Lower lobe of right lung (tissue), 2 donors: ENCODE results near the gene BCDIN3D. TPM values are rescaled to one million over a fixed set of nuclear protein-coding genes. Genes with fewer than 3 reads are reported as not detected.
"Not testable (repeated sequence)": the region's sequence is repeated elsewhere in the genome, so short reads cannot be mapped to it uniquely, and the experiment has no call there.

Experiments
- ATAC-seq, 2 donors: fragments of 200-7000 bp; cut with Tn5 transposase; one replicate each; pipeline ENCODE4 v1.9.1; 2020 to 2022; ENCODE audit warnings: mild to moderate bottlenecking in 2 of 2, moderate library complexity in 2 of 2
- DNase-seq: peaks from one replicate; pipeline ENCODE4 v3.0.0-alpha.2; 2020
- H3K27ac ChIP-seq: fragments of 200-600 bp; one replicate; pipeline ENCODE4 v1.8.0; 2022
- H3K27me3 ChIP-seq: fragments of 200-600 bp; one replicate; pipeline ENCODE4 v1.8.0; 2022; ENCODE audit warnings: low read depth
- H3K36me3 ChIP-seq: fragments of 200-600 bp; one replicate; pipeline ENCODE4 v1.8.0; 2022; ENCODE audit warnings: mild to moderate bottlenecking
- H3K4me1 ChIP-seq: fragments of 200-600 bp; one replicate; pipeline ENCODE4 v1.8.0; 2022
- H3K4me3 ChIP-seq: fragments of 200-600 bp; one replicate; pipeline ENCODE4 v1.8.0; 2022; ENCODE audit warnings: mild to moderate bottlenecking
- H3K9me3 ChIP-seq: fragments of 200-600 bp; one replicate; pipeline ENCODE4 v1.8.0; 2022
- intact Hi-C: fragments of 100-400 bp; cut with DNase I; formaldehyde crosslinking; loops from one replicate; pipeline ENCODE4 v1.11.0; 2022
- total RNA-seq: library from RNA; stranded (reverse); fragmentation: NEBNext Ultra II Directional; extraction: Animal tissue kit (Norgen Biotek cat#: 25700); gene quantifications from one replicate; pipeline ENCODE4 v1.2.1, GENCODE V29; 2021
- TF ChIP-seq, protein P1 (sequence below): fragments of 200-600 bp; IDR thresholded peaks from one replicate; pipeline ENCODE4 v1.8.0; 2022; ENCODE audit warnings: antibody characterized with exemption, mild to moderate bottlenecking
- donor health status: DM: no; HTN: yes; CAD: no; lungs with severe emphysema.

Gene BCDIN3D
- total RNA-seq, 1 donor from 2014 or later = 5.1 TPM

DNA sequence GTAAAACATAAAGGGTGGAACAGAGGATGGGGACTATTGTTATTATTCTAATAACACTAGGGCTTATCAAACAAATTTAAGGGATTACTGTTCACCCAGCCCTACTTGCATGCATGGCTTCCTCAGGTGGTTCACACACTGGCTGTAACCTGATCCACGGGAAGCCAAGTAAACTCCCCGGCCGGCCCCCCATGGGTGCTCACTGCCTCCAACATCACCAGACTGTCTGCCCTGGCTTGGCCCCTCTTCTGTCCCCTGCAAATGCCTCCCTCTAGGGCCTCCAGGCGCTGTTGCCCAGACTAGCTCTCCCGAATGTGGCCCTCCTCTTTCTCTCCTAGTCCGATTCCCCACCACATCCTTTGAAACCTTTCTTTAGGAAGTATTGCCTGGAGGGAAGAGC, 42.2 kb upstream of the BCDIN3D start:
- ATAC-seq (no peak), DNase-seq (peak; percentile 33)
- H3K4me1 ChIP-seq = no peaks in the 10 kb centered on the region
- no peak overlapping the region for H3K4me3 ChIP-seq
- peaks cover 10% of the 10 kb centered on the region for H3K27me3 ChIP-seq
- no peaks in the 10 kb centered on the region for H3K36me3 ChIP-seq
- intact Hi-C loops = no loop called here
- no peaks in the 10 kb centered on the region for H3K9me3 ChIP-seq
- no peak overlapping the region for H3K27ac ChIP-seq
- TF ChIP-seq, protein P1, sequence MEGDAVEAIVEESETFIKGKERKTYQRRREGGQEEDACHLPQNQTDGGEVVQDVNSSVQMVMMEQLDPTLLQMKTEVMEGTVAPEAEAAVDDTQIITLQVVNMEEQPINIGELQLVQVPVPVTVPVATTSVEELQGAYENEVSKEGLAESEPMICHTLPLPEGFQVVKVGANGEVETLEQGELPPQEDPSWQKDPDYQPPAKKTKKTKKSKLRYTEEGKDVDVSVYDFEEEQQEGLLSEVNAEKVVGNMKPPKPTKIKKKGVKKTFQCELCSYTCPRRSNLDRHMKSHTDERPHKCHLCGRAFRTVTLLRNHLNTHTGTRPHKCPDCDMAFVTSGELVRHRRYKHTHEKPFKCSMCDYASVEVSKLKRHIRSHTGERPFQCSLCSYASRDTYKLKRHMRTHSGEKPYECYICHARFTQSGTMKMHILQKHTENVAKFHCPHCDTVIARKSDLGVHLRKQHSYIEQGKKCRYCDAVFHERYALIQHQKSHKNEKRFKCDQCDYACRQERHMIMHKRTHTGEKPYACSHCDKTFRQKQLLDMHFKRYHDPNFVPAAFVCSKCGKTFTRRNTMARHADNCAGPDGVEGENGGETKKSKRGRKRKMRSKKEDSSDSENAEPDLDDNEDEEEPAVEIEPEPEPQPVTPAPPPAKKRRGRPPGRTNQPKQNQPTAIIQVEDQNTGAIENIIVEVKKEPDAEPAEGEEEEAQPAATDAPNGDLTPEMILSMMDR = no peak

DNA sequence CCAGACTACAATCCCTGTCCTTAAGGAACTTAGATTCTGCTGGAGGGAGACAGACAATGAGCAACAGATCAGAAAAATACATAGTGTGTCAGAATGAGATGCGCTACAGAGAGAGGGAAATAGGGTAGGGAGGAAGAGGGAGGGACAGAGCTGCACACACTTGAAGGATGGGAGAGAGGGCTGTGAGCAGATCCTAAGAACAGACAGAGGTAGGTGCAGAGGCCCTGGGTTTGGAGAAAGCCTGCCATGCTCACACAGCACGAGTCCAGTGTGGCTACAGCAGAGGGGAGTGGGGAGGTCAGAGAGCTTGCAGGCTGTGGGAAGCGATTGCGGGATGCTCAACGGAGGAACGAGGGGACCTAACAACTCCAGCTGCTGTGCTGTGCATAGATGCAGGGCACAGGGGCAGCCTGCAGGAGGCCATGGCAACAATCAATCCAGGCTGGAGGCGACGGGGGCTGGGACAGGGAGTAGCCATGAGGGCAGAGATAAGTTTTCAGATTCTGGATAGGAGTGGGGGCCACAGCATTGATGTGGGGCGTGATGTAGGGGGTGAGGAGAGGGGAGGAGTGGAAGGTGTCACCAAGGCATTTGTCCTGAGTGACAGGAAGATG, 40.1 kb upstream of the BCDIN3D start:
- H3K27ac ChIP-seq = no peak overlapping the region
- H3K36me3 ChIP-seq = no peaks in the 10 kb centered on the region
- peak; percentile 19 for DNase-seq
- TF ChIP-seq, protein P1 = no peak
- no peaks in the 10 kb centered on the region for H3K4me1 ChIP-seq
- no peak overlapping the region for H3K4me3 ChIP-seq
- intact Hi-C loops = no loop called here
- H3K27me3 ChIP-seq = peaks cover 10% of the 10 kb centered on the region
- ATAC-seq = no peak
- H3K9me3 ChIP-seq = no peaks in the 10 kb centered on the region

DNA sequence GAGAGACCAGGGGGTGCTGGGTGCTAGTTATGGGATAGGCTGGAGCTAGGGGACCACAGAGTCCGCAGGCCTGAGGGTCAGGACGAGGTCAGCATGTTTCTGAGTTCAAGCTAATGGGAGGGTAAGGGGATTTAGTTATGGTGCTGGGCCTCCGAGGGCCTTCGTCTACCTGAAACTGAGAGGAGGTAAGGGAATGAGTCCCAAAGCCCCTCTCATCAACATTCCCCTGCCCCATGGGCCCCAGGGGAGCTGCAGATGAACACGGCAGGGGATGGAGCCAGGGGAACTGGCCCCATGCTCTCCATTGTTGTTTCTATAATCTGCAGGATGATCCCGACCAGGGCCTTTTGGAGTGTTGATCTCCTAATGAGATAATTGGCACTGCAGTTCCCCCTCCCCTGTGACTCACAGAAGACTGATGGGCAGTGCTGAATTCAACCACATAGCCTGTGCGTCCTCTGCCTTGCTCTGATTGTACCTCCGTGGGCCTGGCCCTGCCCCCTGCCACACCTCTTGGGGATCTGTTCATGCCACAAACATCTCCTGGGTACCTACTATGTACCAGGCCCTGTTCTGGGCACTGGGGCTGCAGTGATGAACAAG, 39.4 kb upstream of the BCDIN3D start:
- no peaks in the 10 kb centered on the region for H3K9me3 ChIP-seq
- TF ChIP-seq, protein P1 = no peak
- H3K27ac ChIP-seq = no peak overlapping the region
- intact Hi-C loops = no loop called here
- H3K27me3 ChIP-seq = peaks cover 4% of the 10 kb centered on the region
- DNase-seq (no peak), ATAC-seq (no peak)
- H3K36me3 ChIP-seq = no peaks in the 10 kb centered on the region
- no peaks in the 10 kb centered on the region for H3K4me1 ChIP-seq
- H3K4me3 ChIP-seq = no peak overlapping the region

DNA sequence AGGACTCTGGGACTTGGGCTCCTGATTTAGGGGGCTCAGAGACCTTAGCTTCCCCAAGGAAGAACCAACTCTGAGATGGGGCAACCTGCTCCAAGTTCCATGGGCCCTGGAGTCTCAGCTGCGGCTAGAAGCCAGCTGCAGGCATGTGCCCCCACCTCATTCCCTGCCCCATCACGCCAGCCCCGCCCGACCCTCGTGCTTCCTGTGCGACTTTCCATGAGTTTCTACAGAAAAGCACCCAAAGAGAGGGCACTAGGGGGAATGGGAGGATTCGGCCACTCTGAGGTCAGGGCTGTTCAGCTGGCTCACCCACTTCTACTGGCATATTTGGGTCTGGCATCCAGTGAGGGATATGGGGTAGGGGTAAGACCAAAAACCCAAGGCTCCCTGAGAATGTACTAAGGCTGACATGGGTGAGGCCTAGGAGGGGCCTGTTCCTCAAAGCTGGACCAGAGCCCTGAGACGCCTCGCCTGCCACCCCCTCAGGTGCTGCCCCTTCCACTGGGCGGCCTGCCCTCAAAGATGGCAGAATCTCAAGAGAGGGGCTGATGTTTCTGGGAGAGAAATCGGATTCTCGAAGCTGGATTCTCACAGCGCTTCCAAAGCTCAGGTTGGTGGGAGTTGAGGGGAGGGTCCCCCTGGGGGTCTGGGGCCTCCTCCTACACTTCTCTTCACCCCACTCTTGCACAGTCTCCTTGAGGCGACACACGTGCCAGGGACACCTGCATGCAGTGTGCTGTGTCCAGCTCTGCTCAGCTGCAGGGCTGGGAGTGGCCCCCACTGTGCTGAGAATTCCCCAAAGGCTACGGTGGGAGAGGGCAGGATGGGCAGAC, 38.7 kb upstream of the BCDIN3D start:
- Histone ChIP-seq H3K4me1 (no peaks in the 10 kb centered on the region), H3K9me3 (no peaks in the 10 kb centered on the region), H3K27ac (no peak overlapping the region), H3K27me3 (peaks cover 4% of the 10 kb centered on the region), H3K4me3 (no peak overlapping the region), H3K36me3 (no peaks in the 10 kb centered on the region)
- TF ChIP-seq, protein P1 = no peak
- intact Hi-C loops = no loop called here
- ATAC-seq (no peak), DNase-seq (peak; percentile 29)

DNA sequence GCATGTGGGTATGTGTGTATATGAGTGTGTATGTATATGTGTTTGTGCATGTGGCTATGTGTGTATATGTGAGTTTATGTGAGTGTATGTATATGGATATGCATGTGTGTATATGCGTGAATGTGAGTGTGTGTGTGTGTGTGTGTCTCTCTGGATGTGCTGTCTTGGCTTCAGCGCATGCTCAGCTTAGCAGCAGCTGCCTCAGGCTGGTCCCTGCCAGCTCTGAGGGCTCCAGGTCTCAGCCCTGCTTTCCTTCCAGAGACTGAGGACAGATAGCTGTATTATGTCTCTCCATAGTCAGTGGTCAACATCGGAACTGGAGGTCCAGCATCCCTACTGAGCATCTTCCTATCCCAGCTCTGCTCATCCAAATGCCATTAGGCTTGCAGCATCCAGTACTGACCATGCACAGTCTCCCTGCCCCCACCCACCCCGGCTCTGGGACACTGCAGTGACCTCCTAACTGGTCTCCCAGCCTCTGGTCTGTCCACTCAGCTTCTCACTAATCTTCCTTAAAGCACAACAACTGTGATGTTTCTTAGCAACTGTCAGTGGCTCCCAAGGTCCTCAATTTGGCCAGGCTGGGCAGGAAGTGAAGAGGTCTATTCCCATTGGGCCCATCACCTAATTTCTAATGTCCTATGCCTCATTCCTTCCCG, 38.0 kb upstream of the BCDIN3D start:
- intact Hi-C loops = no loop called here
- no peak overlapping the region for H3K4me3 ChIP-seq
- no peak overlapping the region for H3K27ac ChIP-seq
- H3K27me3 ChIP-seq = peaks cover 4% of the 10 kb centered on the region
- H3K36me3 ChIP-seq = no peaks in the 10 kb centered on the region
- DNase-seq (no peak), ATAC-seq (no peak)
- TF ChIP-seq, protein P1 = no peak
- H3K9me3 ChIP-seq = no peaks in the 10 kb centered on the region
- no peaks in the 10 kb centered on the region for H3K4me1 ChIP-seq

DNA sequence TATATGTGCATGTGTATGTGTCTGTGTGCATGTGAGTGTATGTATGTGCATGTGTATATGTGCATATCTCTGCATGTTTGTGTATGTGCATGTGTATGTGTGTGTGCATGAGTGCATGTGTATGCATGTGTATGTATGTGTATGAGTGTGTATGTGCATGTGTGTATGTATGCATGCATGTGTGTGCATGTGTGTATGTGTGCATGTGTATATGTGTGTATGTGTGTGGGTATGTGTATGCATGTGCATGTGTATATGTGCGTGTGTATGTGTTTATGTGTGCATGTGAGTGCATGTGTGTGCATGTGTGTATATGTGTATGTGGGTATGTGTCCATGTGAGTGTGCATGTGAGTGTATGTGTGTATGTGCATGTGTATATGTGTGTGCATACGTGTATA, 36.2 kb upstream of the BCDIN3D start:
- H3K36me3 ChIP-seq, H3K27me3 ChIP-seq, H3K4me3 ChIP-seq, H3K9me3 ChIP-seq, ATAC-seq, H3K4me1 ChIP-seq, intact Hi-C loops, H3K27ac ChIP-seq, DNase-seq: not testable (repeated sequence)
